ENCODE data around the gene SDCCAG8.
"Not testable (repeated sequence)": the region's sequence is repeated elsewhere in the genome, so short reads cannot be mapped to it uniquely, and the experiment has no call there.

The SDCCAG8 gene

GRCh38 chr1:243315893-243316292 lies 60.1 kb downstream of the SDCCAG8 start:
- H3K4me3 ChIP-seq (ENCODE audit: low read depth, low read length), result no peak overlapping the region
- no peak for DNase-seq (ENCODE audit: low read depth)

- no peak for DNase-seq (ENCODE audit: low read depth)
- no peak overlapping the region for H3K4me3 ChIP-seq (ENCODE audit: low read depth, low read length)
Measured at GRCh38 chr1:243316366-243316989, 60.6 kb downstream of the SDCCAG8 start.

GRCh38 chr1:243320224-243320623 lies 64.4 kb downstream of the SDCCAG8 start:
- no peak overlapping the region for H3K4me3 ChIP-seq (ENCODE audit: low read depth, low read length)
- no peak for DNase-seq (ENCODE audit: low read depth)

- no peak overlapping the region for H3K4me3 ChIP-seq (ENCODE audit: low read depth, low read length)
- DNase-seq (ENCODE audit: low read depth), result no peak
Measured at GRCh38 chr1:243322326-243322725, 66.5 kb downstream of the SDCCAG8 start.

- no peak overlapping the region for H3K4me3 ChIP-seq (ENCODE audit: low read depth, low read length)
- no peak for DNase-seq (ENCODE audit: low read depth)
Measured at GRCh38 chr1:243323491-243323890, 67.7 kb downstream of the SDCCAG8 start.

GRCh38 chr1:243325305-243325890 lies 69.6 kb downstream of the SDCCAG8 start:
- H3K4me3 ChIP-seq (ENCODE audit: low read depth, low read length), result no peak overlapping the region
- DNase-seq (ENCODE audit: low read depth), result no peak

- DNase-seq (ENCODE audit: low read depth), result no peak
- H3K4me3 ChIP-seq (ENCODE audit: low read depth, low read length), result no peak overlapping the region
Measured at GRCh38 chr1:243332440-243332839, 76.6 kb downstream of the SDCCAG8 start.

GRCh38 chr1:243335292-243335691 lies 79.5 kb downstream of the SDCCAG8 start:
- DNase-seq (ENCODE audit: low read depth), result no peak
- H3K4me3 ChIP-seq (ENCODE audit: low read depth, low read length), result no peak overlapping the region

GRCh38 chr1:243336163-243336562 lies 80.3 kb downstream of the SDCCAG8 start:
- DNase-seq (ENCODE audit: low read depth), result no peak

GRCh38 chr1:243338848-243339247 lies 83.0 kb downstream of the SDCCAG8 start:
- DNase-seq (ENCODE audit: low read depth), result not testable (repeated sequence)

More at GRCh38 chr1:243336163-243336562, 80.3 kb downstream of the SDCCAG8 start:
- no peak overlapping the region for H3K4me3 ChIP-seq (ENCODE audit: low read depth, low read length)

GRCh38 chr1:243341074-243341473 lies 85.2 kb downstream of the SDCCAG8 start:
- no peak for DNase-seq (ENCODE audit: low read depth)
- no peak overlapping the region for H3K4me3 ChIP-seq (ENCODE audit: low read depth, low read length)

More at GRCh38 chr1:243338848-243339247, 83.0 kb downstream of the SDCCAG8 start:
- H3K4me3 ChIP-seq (ENCODE audit: low read depth, low read length), result not testable (repeated sequence)

- DNase-seq (ENCODE audit: low read depth), result no peak
- H3K4me3 ChIP-seq (ENCODE audit: low read depth, low read length), result no peak overlapping the region
Measured at GRCh38 chr1:243343970-243344937, 88.4 kb downstream of the SDCCAG8 start.

GRCh38 chr1:243345205-243345604 lies 89.4 kb downstream of the SDCCAG8 start:
- DNase-seq (ENCODE audit: low read depth), result no peak
- H3K4me3 ChIP-seq (ENCODE audit: low read depth, low read length), result no peak overlapping the region

GRCh38 chr1:243346016-243346415 lies 90.2 kb downstream of the SDCCAG8 start:
- no peak for DNase-seq (ENCODE audit: low read depth)
- H3K4me3 ChIP-seq (ENCODE audit: low read depth, low read length), result no peak overlapping the region

GRCh38 chr1:243346468-243346867 lies 90.6 kb downstream of the SDCCAG8 start:
- no peak overlapping the region for H3K4me3 ChIP-seq (ENCODE audit: low read depth, low read length)
- no peak for DNase-seq (ENCODE audit: low read depth)

- H3K4me3 ChIP-seq (ENCODE audit: low read depth, low read length), result no peak overlapping the region
- no peak for DNase-seq (ENCODE audit: low read depth)
Measured at GRCh38 chr1:243348331-243348730, 92.5 kb downstream of the SDCCAG8 start.

GRCh38 chr1:243349128-243349527 lies 93.3 kb downstream of the SDCCAG8 start:
- no peak for DNase-seq (ENCODE audit: low read depth)
- no peak overlapping the region for H3K4me3 ChIP-seq (ENCODE audit: low read depth, low read length)

GRCh38 chr1:243351337-243351736 lies 95.5 kb downstream of the SDCCAG8 start:
- no peak overlapping the region for H3K4me3 ChIP-seq (ENCODE audit: low read depth, low read length)
- no peak for DNase-seq (ENCODE audit: low read depth)

- H3K4me3 ChIP-seq (ENCODE audit: low read depth, low read length), result no peak overlapping the region
- no peak for DNase-seq (ENCODE audit: low read depth)
Measured at GRCh38 chr1:243354511-243355153, 98.8 kb downstream of the SDCCAG8 start.

GRCh38 chr1:243363832-243364231 lies 108.0 kb downstream of the SDCCAG8 start:
- no peak for DNase-seq (ENCODE audit: low read depth)

More at GRCh38 chr1:243363832-243364231, 108.0 kb downstream of the SDCCAG8 start:
- no peak overlapping the region for H3K4me3 ChIP-seq (ENCODE audit: low read depth, low read length)

Measured in skeletal muscle cell (primary cell).